CD14-positive monocyte (primary cell): ENCODE data around the gene IL1RL1. TPM values are rescaled to one million over a fixed set of nuclear protein-coding genes. Genes with fewer than 3 reads are reported as not detected.

Experiments
- DNase-seq, 3 donors: peaks; one replicate each; pipeline ENCODE4 v3.0.0-alpha.2; 2011 to 2022
- H2AFZ ChIP-seq: 2 replicates; pipeline ENCODE4 v1.6.0; 2012; ENCODE audit warnings: mild to moderate bottlenecking, low read depth, low read length, inconsistent platforms; ENCODE audit not compliant: insufficient read depth, poor library complexity, severe bottlenecking
- H3K27ac ChIP-seq, 2 donors: 1 replicate in 1 of 2; 2 replicates in 1 of 2; pipeline ENCODE4 v1.5.1; 2012 to 2013; ENCODE audit warnings: low read length in 2 of 2, control low read depth in 1 of 2, inconsistent platforms in 1 of 2, low read depth in 1 of 2, mild to moderate bottlenecking in 1 of 2
- H3K27me3 ChIP-seq, 2 donors: one replicate each; pipeline versions ENCODE4 v1.6.0 to v1.6.1; 2011 to 2013; ENCODE audit warnings: low read length in 2 of 2; ENCODE audit not compliant: control insufficient read depth in 2 of 2, insufficient read depth in 2 of 2
- H3K36me3 ChIP-seq, 2 donors: replicated peaks in 1 of 2; 1 replicate in 1 of 2; 2 replicates in 1 of 2; pipeline versions ENCODE4 v1.5.1 to v1.6.1; 2012 to 2013; ENCODE audit warnings: low read length in 2 of 2, control low read depth in 1 of 2, inconsistent platforms in 1 of 2, mild to moderate bottlenecking in 1 of 2; ENCODE audit not compliant: insufficient read depth in 2 of 2, control insufficient read depth in 1 of 2
- H3K4me1 ChIP-seq, 2 donors: 1 replicate in 1 of 2; 2 replicates in 1 of 2; pipeline versions ENCODE4 v1.5.1 to v1.6.1; 2012 to 2013; ENCODE audit warnings: low read length in 2 of 2, control low read depth in 1 of 2, inconsistent platforms in 1 of 2, mild to moderate bottlenecking in 1 of 2, moderate library complexity in 1 of 2; ENCODE audit not compliant: insufficient read depth in 2 of 2, control insufficient read depth in 1 of 2
- H3K4me2 ChIP-seq: replicated peaks from 2 replicates; pipeline ENCODE3; 2012; ENCODE audit warnings: low read length, moderate library complexity, mild to moderate bottlenecking; ENCODE audit not compliant: poor library complexity, severe bottlenecking; ENCODE audit errors: extremely low read depth
- H3K4me3 ChIP-seq, 3 experiments: fragments of 200-600 bp in 1 of 3; sonication (generic) in 1 of 3; replicated peaks in 1 of 3; 1 replicate in 2 of 3; 2 replicates in 1 of 3; pipeline ENCODE4 v1.5.1; 2011 to 2013; ENCODE audit warnings: low read length in 3 of 3, mild to moderate bottlenecking in 3 of 3, control low read depth in 2 of 3, low read depth in 2 of 3, inconsistent platforms in 1 of 3, moderate library complexity in 1 of 3
- H3K79me2 ChIP-seq: 2 replicates; pipeline ENCODE4 v1.6.0; 2012; ENCODE audit warnings: mild to moderate bottlenecking, control low read depth, inconsistent platforms, low read length, moderate library complexity; ENCODE audit not compliant: insufficient read depth
- H3K9ac ChIP-seq: 2 replicates; pipeline ENCODE4 v1.6.0; 2017; ENCODE audit warnings: low read length, mild to moderate bottlenecking; ENCODE audit not compliant: insufficient read depth, poor library complexity, severe bottlenecking
- H3K9me3 ChIP-seq, 2 donors: replicated peaks in 1 of 2; 1 replicate in 1 of 2; 2 replicates in 1 of 2; pipeline versions ENCODE4 v1.5.1 to v1.6.1; 2012 to 2013; ENCODE audit warnings: low read length in 2 of 2, control low read depth in 1 of 2; ENCODE audit not compliant: control insufficient read depth in 1 of 2, insufficient read depth in 1 of 2
- H4K20me1 ChIP-seq: 2 replicates; pipeline ENCODE4 v1.6.0; 2012; ENCODE audit warnings: mild to moderate bottlenecking, low read length, control low read depth, moderate library complexity; ENCODE audit not compliant: insufficient read depth
- H3K27ac Mint-ChIP-seq, 7 donors: one replicate each; pipeline ENCODE4 v1.8.0; 2020; ENCODE audit warnings: mild to moderate bottlenecking in 7 of 7, mixed read lengths in 7 of 7, moderate library complexity in 6 of 7, inconsistent platforms in 2 of 7
- H3K27me3 Mint-ChIP-seq, 3 donors: one replicate each; pipeline ENCODE4 v1.8.0; 2021 to 2022; ENCODE audit warnings: low read depth in 3 of 3, mild to moderate bottlenecking in 3 of 3, mixed read lengths in 3 of 3, moderate library complexity in 3 of 3, inconsistent platforms in 1 of 3
- H3K36me3 Mint-ChIP-seq, 2 donors: one replicate each; pipeline ENCODE4 v1.8.0; 2020; ENCODE audit warnings: mixed read lengths in 2 of 2, inconsistent platforms in 1 of 2, mild to moderate bottlenecking in 1 of 2
- H3K4me1 Mint-ChIP-seq: one replicate; pipeline ENCODE4 v1.8.0; 2020; ENCODE audit warnings: mild to moderate bottlenecking, mixed read lengths
- H3K4me3 Mint-ChIP-seq, 2 donors: one replicate each; pipeline ENCODE4 v1.8.0; 2020; ENCODE audit warnings: mild to moderate bottlenecking in 2 of 2, mixed read lengths in 2 of 2, moderate library complexity in 1 of 2
- H3K9me3 Mint-ChIP-seq, 7 donors: one replicate each; pipeline ENCODE4 v1.8.0; 2020 to 2022; ENCODE audit warnings: mixed read lengths in 7 of 7, mild to moderate bottlenecking in 6 of 7, moderate library complexity in 6 of 7, inconsistent platforms in 2 of 7
- WGBS: methylation state at CpG from one replicate; pipeline ENCODE4 v1.1.5; 2013; ENCODE audit warnings: missing lambda C conversion rate; ENCODE audit not compliant: insufficient coverage; 5-methylcytosine and 5-hydroxymethylcytosine counted together
- intact Hi-C, 2 donors: fragments of 100-400 bp; cut with micrococcal nuclease; formaldehyde crosslinking; loops; one replicate each; pipeline versions ENCODE4 v1.15.0 to v1.15.1; 2023
- polyA plus RNA-seq, 3 donors: library from polyadenylated mRNA; depleted of rRNA in 1 of 3; unstranded in 2 of 3; stranded (reverse) in 1 of 3; fragments of 300-500 nt in 2 of 3; fragments of >200 nt in 1 of 3; fragmentation: Illumina TruSeq in 2 of 3; gene quantifications; 1 replicate in 2 of 3; 2 replicates in 1 of 3; pipeline ENCODE4 v1.2.3, GENCODE V29; 2012 to 2021
- TF ChIP-seq, protein P1 (sequence below): fragments of 200-600 bp; IDR thresholded peaks from one replicate; pipeline ENCODE4 v1.8.0; 2022; ENCODE audit warnings: antibody characterized with exemption, mild to moderate bottlenecking

IL1RL1 gene
- polyA plus RNA-seq, 3 donors: not detected

DNA sequence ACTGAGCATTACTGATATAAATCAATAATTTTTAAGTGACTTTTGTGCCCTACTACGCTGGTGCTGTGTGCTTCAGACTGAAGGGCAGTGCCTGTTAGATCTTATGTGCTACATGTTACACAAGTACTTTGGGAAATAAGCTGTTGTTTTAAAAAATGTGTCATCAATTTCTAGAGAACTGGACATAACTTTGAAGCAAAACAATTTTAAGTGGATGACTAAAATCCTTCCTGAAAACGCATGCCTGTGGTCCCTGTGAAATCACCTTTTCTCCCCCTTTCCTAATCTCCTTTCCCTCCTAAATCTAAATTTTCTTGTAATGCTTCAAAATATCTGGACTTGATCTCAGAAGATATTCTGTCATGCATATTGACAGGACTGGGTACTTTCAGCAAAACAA lies 7.1 kb upstream of the IL1RL1 start:
- H4K20me1 ChIP-seq: no peaks in the 10 kb centered on the region
- no peaks in the 10 kb centered on the region for H3K36me3 ChIP-seq
- peaks cover 10% of the 10 kb centered on the region for H3K4me1 Mint-ChIP-seq
- peak overlapping the region in 1 of 2 donors; percentile 72 for H3K4me3 Mint-ChIP-seq
- no peak overlapping the region for H3K27ac ChIP-seq
- TF ChIP-seq, protein P1, sequence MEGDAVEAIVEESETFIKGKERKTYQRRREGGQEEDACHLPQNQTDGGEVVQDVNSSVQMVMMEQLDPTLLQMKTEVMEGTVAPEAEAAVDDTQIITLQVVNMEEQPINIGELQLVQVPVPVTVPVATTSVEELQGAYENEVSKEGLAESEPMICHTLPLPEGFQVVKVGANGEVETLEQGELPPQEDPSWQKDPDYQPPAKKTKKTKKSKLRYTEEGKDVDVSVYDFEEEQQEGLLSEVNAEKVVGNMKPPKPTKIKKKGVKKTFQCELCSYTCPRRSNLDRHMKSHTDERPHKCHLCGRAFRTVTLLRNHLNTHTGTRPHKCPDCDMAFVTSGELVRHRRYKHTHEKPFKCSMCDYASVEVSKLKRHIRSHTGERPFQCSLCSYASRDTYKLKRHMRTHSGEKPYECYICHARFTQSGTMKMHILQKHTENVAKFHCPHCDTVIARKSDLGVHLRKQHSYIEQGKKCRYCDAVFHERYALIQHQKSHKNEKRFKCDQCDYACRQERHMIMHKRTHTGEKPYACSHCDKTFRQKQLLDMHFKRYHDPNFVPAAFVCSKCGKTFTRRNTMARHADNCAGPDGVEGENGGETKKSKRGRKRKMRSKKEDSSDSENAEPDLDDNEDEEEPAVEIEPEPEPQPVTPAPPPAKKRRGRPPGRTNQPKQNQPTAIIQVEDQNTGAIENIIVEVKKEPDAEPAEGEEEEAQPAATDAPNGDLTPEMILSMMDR: no peak
- H3K9ac ChIP-seq: no peak overlapping the region
- WGBS: 11% methylated on average over 1 of the region's 2 CpGs
- no peak for DNase-seq
- intact Hi-C loops: loop anchor here in 1 of 2 donors (5.0 kb wide), 1 partner anchor 37 kb away; no protein-coding TSS in a partner anchor
- peaks cover 70 to 88% (median 87%) of the 10 kb centered on the region in 3 donors for H3K27me3 Mint-ChIP-seq
- H3K9me3 Mint-ChIP-seq: peaks cover 0 to 8% (median 0%) of the 10 kb centered on the region in 7 donors
- no peak overlapping the region for H2AFZ ChIP-seq
- no peaks in the 10 kb centered on the region for H3K79me2 ChIP-seq
- peaks cover 0 to 7% of the 10 kb centered on the region in 2 donors for H3K36me3 Mint-ChIP-seq
- H3K27ac Mint-ChIP-seq: no peak overlapping the region
- no peak overlapping the region for H3K4me3 ChIP-seq
- no peak overlapping the region for H3K4me2 ChIP-seq
- peaks cover 76 to 91% of the 10 kb centered on the region in 2 donors for H3K27me3 ChIP-seq
- peaks cover 0 to 3% of the 10 kb centered on the region in 2 donors for H3K4me1 ChIP-seq
- peaks cover 0 to 4% of the 10 kb centered on the region in 2 donors for H3K9me3 ChIP-seq

DNA sequence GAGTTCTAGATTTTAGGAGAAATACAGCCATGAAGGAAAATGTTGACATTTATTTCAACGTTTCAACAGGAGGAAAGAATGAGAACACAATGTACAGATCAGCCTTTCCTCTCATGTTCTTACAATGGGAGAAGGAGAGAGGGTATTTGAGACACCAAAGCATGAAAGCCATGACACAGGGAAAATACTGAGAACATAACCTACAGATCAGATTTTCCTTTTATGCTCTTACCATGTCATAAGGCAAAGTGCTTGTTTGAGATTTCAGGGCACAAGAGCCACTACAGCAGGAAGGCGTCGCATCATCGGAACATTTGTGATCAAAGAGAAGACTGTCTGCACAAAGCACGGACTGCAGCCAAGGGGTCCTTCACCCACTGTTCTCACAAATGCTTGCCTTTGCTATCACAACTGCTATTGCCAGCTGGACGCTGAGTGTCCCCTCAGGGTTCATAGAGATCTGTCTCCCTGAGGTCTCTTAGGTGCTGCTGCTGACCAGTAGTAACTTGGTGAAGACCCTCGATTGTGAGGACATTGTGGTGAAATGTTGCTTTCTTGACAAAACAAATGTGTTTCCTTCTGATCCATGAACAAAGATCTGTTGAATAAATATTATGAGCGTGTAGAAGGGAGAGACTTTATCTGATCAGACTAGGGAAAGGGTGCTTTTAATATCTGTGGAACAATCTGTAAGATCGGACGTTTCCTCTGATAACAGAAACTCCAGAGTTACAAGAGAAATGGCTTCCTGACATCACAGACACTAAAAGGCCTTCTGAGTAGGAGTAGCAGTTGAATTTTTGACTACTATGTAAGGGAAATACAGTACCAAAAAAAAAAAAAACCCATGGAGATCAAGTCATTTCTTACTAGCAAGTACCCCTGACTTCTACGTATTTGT lies 6.4 kb upstream of the IL1RL1 start:
- H3K9me3 ChIP-seq: peaks cover 0 to 4% of the 10 kb centered on the region in 2 donors
- TF ChIP-seq, protein P1: no peak
- Mint-ChIP-seq H3K36me3 (peaks cover 0 to 7% of the 10 kb centered on the region in 2 donors), H3K27ac (peak overlapping the region in 1 of 7 donors; percentile 13), H3K4me1 (peaks cover 10% of the 10 kb centered on the region), H3K9me3 (peaks cover 0 to 8% (median 0%) of the 10 kb centered on the region in 7 donors), H3K4me3 (peak overlapping the region in 1 of 2 donors; percentile 72), H3K27me3 (peaks cover 71 to 90% (median 88%) of the 10 kb centered on the region in 3 donors)
- DNase-seq: no peak
- peaks cover 73 to 91% of the 10 kb centered on the region in 2 donors for H3K27me3 ChIP-seq
- H3K36me3 ChIP-seq: no peaks in the 10 kb centered on the region
- no peak overlapping the region for H3K9ac ChIP-seq
- H3K4me3 ChIP-seq: no peak overlapping the region
- H3K4me2 ChIP-seq: no peak overlapping the region
- peaks cover 0 to 3% of the 10 kb centered on the region in 2 donors for H3K4me1 ChIP-seq
- no peaks in the 10 kb centered on the region for H4K20me1 ChIP-seq
- no peak overlapping the region for H3K27ac ChIP-seq
- H2AFZ ChIP-seq: no peak overlapping the region
- no peaks in the 10 kb centered on the region for H3K79me2 ChIP-seq
- intact Hi-C loops: loop anchor here in 1 of 2 donors (5.0 kb wide), 1 partner anchor 38 kb away; no protein-coding TSS in a partner anchor
- WGBS: 32% methylated on average over 5 of the region's 11 CpGs
